A549 (cell line): ENCODE data around the gene C19orf47. TPM values are rescaled to one million over a fixed set of nuclear protein-coding genes. Genes with fewer than 3 reads are reported as not detected.

ENCODE experiments used
- ATAC-seq, 2 experiments: fragments of 200-7000 bp in 1 of 2; fragments of >200 bp in 1 of 2; cut with Nextera tagmentation in 1 of 2; cut with Tn5 transposase in 1 of 2; 3 replicates each; pipeline versions ENCODE4 v1.8.0 to v1.9.1; 2018 to 2020; ENCODE audit warnings: mild to moderate bottlenecking in 1 of 2, moderate library complexity in 1 of 2
- CTCF ChIA-PET: fragments of 300-600 bp; sonication (Branson Sonifier 250); formaldehyde crosslinking; extraction: SDS; loops from one replicate; lab custom pipeline; 2021; ENCODE audit warnings: antibody characterized with exemption, inconsistent platforms; lab: Yijun Ruan, JAX
- POLR2A ChIA-PET: fragments of 350-600 bp; formaldehyde crosslinking; extraction: SDS; loops from one replicate; lab custom pipeline; 2021; ENCODE audit warnings: antibody characterized with exemption, inconsistent platforms; lab: Yijun Ruan, JAX
- DNase-seq, 2 experiments: peaks; one replicate each; pipeline versions ENCODE4 v3.0.0 to v3.0.0-alpha.2; 2011 to 2016; ENCODE audit warnings: low read depth in 1 of 2, low spot score in 1 of 2
- FAIRE-seq: peaks from 2 replicates; lab custom pipeline; 2011; peaks lifted over from hg19 to GRCh38; lab: Jason Lieb, UNC
- H3K27ac ChIP-seq, 2 experiments: fragments of >200 bp; sonication (Bioruptor Twin); formaldehyde crosslinking; 3 replicates each; pipeline ENCODE4 v1.5.1; 2016 to 2017
- H3K4me1 ChIP-seq: fragments of >200 bp; sonication (Bioruptor Twin); formaldehyde crosslinking; 3 replicates; pipeline ENCODE4 v1.6.1; 2016
- H3K4me2 ChIP-seq: fragments of >200 bp; sonication (Bioruptor Twin); formaldehyde crosslinking; 3 replicates; pipeline ENCODE4 v1.6.1; 2016
- H3K4me3 ChIP-seq: fragments of >200 bp; sonication (Bioruptor Twin); formaldehyde crosslinking; 3 replicates; pipeline ENCODE4 v1.5.1; 2016
- H3K9me3 ChIP-seq: fragments of >200 bp; sonication (Bioruptor Twin); formaldehyde crosslinking; 3 replicates; pipeline ENCODE4 v1.6.1; 2016
- BHLHE40 ChIP-seq: IDR thresholded peaks from 2 replicates; pipeline ENCODE4 v1.6.1; 2012; ENCODE audit warnings: low read depth, low read length, inconsistent platforms
- CBX2 ChIP-seq: fragments of 200-600 bp; sonication (generic); IDR thresholded peaks from 2 replicates; pipeline ENCODE4 v1.6.1; 2016; ENCODE audit warnings: low read depth, mild to moderate bottlenecking, borderline replicate concordance
- CHD2 ChIP-seq: fragments of 150-350 bp; IDR thresholded peaks from 2 replicates; pipeline ENCODE4 v1.6.1; 2014; ENCODE audit warnings: low read length; ENCODE audit not compliant: partially characterized antibody
- EP300 ChIP-seq, 2 experiments: fragments of >200 bp; sonication (Bioruptor Twin); formaldehyde crosslinking; IDR thresholded peaks; 2 replicates in 1 of 2; 3 replicates in 1 of 2; pipeline ENCODE4 v1.6.1; 2016 to 2017
- FOSB ChIP-seq: fragments of 250-450 bp; sonication (Bioruptor Pico); IDR thresholded peaks from 2 replicates; pipeline ENCODE4 v1.5.0; 2020; ENCODE audit warnings: mild to moderate bottlenecking, moderate library complexity
- FOSL2 ChIP-seq, 2 experiments: fragments of 450-650 bp in 1 of 2; fragments of >200 bp in 1 of 2; sonication (Bioruptor Twin) in 1 of 2; formaldehyde crosslinking; IDR thresholded peaks; 2 replicates each; pipeline versions ENCODE4 v1.5.0 to v1.6.1; 2016 to 2020; ENCODE audit warnings: mild to moderate bottlenecking in 1 of 2, moderate library complexity in 1 of 2
- FOXS1 ChIP-seq: fragments of 250-450 bp; sonication (Bioruptor Pico); IDR thresholded peaks from 2 replicates; pipeline ENCODE4 v1.5.0; 2020; ENCODE audit warnings: mild to moderate bottlenecking, moderate library complexity
- HDAC2 ChIP-seq: fragments of 200-600 bp; sonication (generic); IDR thresholded peaks from 2 replicates; pipeline ENCODE4 v1.6.1; 2016
- HOXB13 ChIP-seq: fragments of 250-450 bp; sonication (Bioruptor Pico); IDR thresholded peaks from 2 replicates; pipeline ENCODE4 v1.5.0; 2020; ENCODE audit warnings: low read depth, mild to moderate bottlenecking, moderate library complexity
- JUN ChIP-seq, 2 experiments: fragments of >200 bp; sonication (Bioruptor Twin); formaldehyde crosslinking; IDR thresholded peaks; 2 replicates in 1 of 2; 3 replicates in 1 of 2; pipeline ENCODE4 v1.6.1; 2016 to 2017
- KDM5A ChIP-seq: fragments of 200-600 bp; sonication (generic); IDR thresholded peaks from 2 replicates; pipeline ENCODE4 v1.6.1; 2016; ENCODE audit warnings: antibody characterized with exemption, mild to moderate bottlenecking
- MAFK ChIP-seq: fragments of 450-650 bp; IDR thresholded peaks from 2 replicates; pipeline ENCODE4 v1.6.1; 2014; ENCODE audit not compliant: partially characterized antibody
- MYC ChIP-seq: IDR thresholded peaks from 2 replicates; pipeline ENCODE4 v1.6.1; 2012; ENCODE audit warnings: mild to moderate bottlenecking, inconsistent platforms, low read length, improper control_type of control experiment, borderline replicate concordance
- NPAS2 ChIP-seq: fragments of 250-450 bp; sonication (Bioruptor Pico); IDR thresholded peaks from 2 replicates; pipeline ENCODE4 v1.8.0; 2022; ENCODE audit warnings: mild to moderate bottlenecking, moderate library complexity, borderline replicate concordance
- NR3C1 ChIP-seq: fragments of >200 bp; sonication (Bioruptor Twin); formaldehyde crosslinking; IDR thresholded peaks from 3 replicates; pipeline ENCODE4 v1.6.1; 2017
- RAD21 ChIP-seq, 2 experiments: fragments of >200 bp in 1 of 2; sonication (Bioruptor Twin) in 1 of 2; formaldehyde crosslinking in 1 of 2; IDR thresholded peaks in 1 of 2; conservative IDR thresholded peaks in 1 of 2; 2 replicates in 1 of 2; 3 replicates in 1 of 2; pipeline ENCODE4 v1.6.1; 2012 to 2018; ENCODE audit warnings: inconsistent platforms in 1 of 2
- RCOR1 ChIP-seq: fragments of 150-350 bp; IDR thresholded peaks from 2 replicates; pipeline ENCODE4 v1.6.1; 2014; ENCODE audit warnings: antibody characterized with exemption, low read length, low read depth
- RNF2 ChIP-seq: fragments of 200-600 bp; sonication (generic); IDR thresholded peaks from 2 replicates; pipeline ENCODE4 v1.6.1; 2016; ENCODE audit warnings: low read depth, mild to moderate bottlenecking, antibody characterized with exemption, moderate library complexity, borderline replicate concordance
- SREBF2 ChIP-seq: fragments of 450-650 bp; IDR thresholded peaks from 2 replicates; pipeline ENCODE4 v1.6.1; 2014; ENCODE audit warnings: mild to moderate bottlenecking, moderate library complexity
- TFCP2L1 ChIP-seq: fragments of 250-450 bp; sonication (Bioruptor Pico); IDR thresholded peaks from 2 replicates; pipeline ENCODE4 v1.5.0; 2021; ENCODE audit warnings: mild to moderate bottlenecking
- ZC3H11A ChIP-seq: fragments of 450-650 bp; IDR thresholded peaks from 2 replicates; pipeline ENCODE4 v1.6.1; 2014; ENCODE audit warnings: antibody characterized with exemption, mild to moderate bottlenecking
- ZFP36 ChIP-seq: fragments of 450-650 bp; IDR thresholded peaks from 2 replicates; pipeline ENCODE4 v1.6.1; 2014; ENCODE audit warnings: borderline replicate concordance; ENCODE audit not compliant: partially characterized antibody
- ZNF302 ChIP-seq: fragments of 250-450 bp; sonication (Bioruptor Pico); IDR thresholded peaks from 2 replicates; pipeline ENCODE4 v1.9.0; 2021; ENCODE audit warnings: inconsistent platforms, mild to moderate bottlenecking, moderate library complexity
- WGBS: methylation state at CpG from one replicate; pipeline ENCODE4 v1.1.6; 2017; ENCODE audit errors: missing lambda C conversion rate; 5-methylcytosine and 5-hydroxymethylcytosine counted together
- polyA plus RNA-seq, 4 experiments: library from polyadenylated mRNA; depleted of rRNA in 3 of 4; stranded (reverse); fragments of >200 nt; fragmentation: RNase III in 1 of 4; extraction: RNeasy Plus Mini Kit Qiagen cat#74134 plus additional on column Dnase treatment in 1 of 4; gene quantifications; 2 replicates in 3 of 4; 3 replicates in 1 of 4; pipeline ENCODE4 v1.2.3, GENCODE V29; 2011 to 2017
- TF ChIP-seq, protein P1 (sequence below): fragments of >200 bp; sonication (Bioruptor Twin); formaldehyde crosslinking; IDR thresholded peaks from 3 replicates; pipeline ENCODE4 v1.5.1; 2016
- TF ChIP-seq, protein P2 (sequence below): fragments of >200 bp; sonication (Bioruptor Twin); formaldehyde crosslinking; IDR thresholded peaks from 2 replicates; pipeline ENCODE4 v1.6.1; 2016
- TF ChIP-seq, protein P3 (sequence below): fragments of 150-350 bp; IDR thresholded peaks from 2 replicates; pipeline ENCODE4 v1.6.1; 2014; ENCODE audit warnings: low read depth, mild to moderate bottlenecking, low read length
- TF ChIP-seq, protein P4 (sequence below): IDR thresholded peaks from 2 replicates; pipeline ENCODE4 v1.6.1; 2012; ENCODE audit warnings: low read depth, borderline replicate concordance
- TF ChIP-seq, protein P5 (sequence below): fragments of >200 bp; sonication (Bioruptor Twin); formaldehyde crosslinking; IDR thresholded peaks from 3 replicates; pipeline ENCODE4 v1.6.1; 2016
- TF ChIP-seq, protein P6 (sequence below): fragments of 450-650 bp; IDR thresholded peaks from 2 replicates; pipeline ENCODE4 v1.6.1; 2014; ENCODE audit warnings: antibody characterized with exemption
- TF ChIP-seq, protein P7 (sequence below): IDR thresholded peaks from 2 replicates; pipeline ENCODE4 v1.6.1; 2012
- TF ChIP-seq, protein P8 (sequence below): fragments of 250-450 bp; sonication (Bioruptor Pico); IDR thresholded peaks from 2 replicates; pipeline ENCODE4 v1.5.0; 2021; ENCODE audit warnings: mild to moderate bottlenecking, moderate library complexity, borderline replicate concordance

C19orf47 gene
- polyA plus RNA-seq, 2 of the 4 experiments (the other 2 are of a cell fraction): 25.7 to 39.8 TPM

DNA sequence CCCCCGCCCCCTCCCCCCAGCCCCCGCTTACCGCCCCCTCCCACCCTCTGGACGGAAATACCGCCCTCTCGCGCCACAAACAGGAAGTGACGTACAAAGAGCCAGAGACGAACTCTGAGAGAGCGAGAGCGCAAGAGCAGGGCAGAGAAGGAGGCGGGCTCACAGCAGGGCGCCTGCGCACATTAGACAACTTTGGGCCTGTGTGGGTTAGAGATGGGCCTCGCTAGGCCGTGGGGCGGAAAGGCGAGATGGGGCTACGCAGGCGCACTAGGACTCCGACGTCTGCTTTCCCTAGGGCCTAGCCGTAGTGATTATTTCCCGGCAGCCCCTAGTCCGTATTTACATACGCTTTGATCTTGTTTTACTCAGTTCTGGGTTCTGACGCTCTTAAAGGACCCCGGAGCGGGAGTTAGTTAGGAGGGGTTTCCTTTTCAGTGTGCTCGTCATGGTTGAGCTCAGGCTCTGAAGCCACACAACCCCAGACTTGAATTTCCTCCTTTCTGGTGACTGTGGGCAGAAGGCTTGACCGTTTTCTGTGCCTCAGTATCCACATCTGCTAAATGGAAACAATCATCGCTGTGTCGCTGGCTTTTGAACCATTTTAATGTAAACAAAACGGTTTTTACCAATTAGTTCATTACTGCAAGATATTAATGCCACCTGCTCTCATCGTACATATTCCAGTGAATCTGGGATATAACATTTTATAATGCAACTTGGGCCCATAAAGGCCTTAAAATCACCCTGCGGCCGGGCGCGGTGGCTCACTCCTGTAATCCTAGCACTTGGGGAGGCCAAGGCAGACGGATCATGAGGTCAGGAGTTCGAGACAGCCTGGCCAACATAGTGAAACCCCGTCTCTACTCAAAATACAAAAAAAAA lies 62.6 kb downstream of the C19orf47 start:
- POLR2A ChIA-PET: interaction anchor here (0.6 kb wide), 1 partner anchor 107 kb away, joined by 6 read pairs; no protein-coding TSS in a partner anchor
- Histone ChIP-seq H3K9me3 (no peaks in the 10 kb centered on the region), H3K4me3 (peak overlapping the region; percentile 86), H3K4me1 (peaks cover 17% of the 10 kb centered on the region), H3K27ac (peak overlapping the region; percentile 78 to 90), H3K4me2 (peak overlapping the region; percentile 73)
- 21% methylated on average over 42 of the region's 42 CpGs for WGBS
- ATAC-seq (peak; percentile 86 to 95), FAIRE-seq (peak; percentile 99), DNase-seq (peak; percentile 100)
- CTCF ChIA-PET: interaction anchor here (0.9 to 10.0 kb wide), 3 partner anchors 20 to 244 kb away, joined by 3 to 61 read pairs (median 4); no protein-coding TSS in a partner anchor
- TF ChIP-seq, protein P1, sequence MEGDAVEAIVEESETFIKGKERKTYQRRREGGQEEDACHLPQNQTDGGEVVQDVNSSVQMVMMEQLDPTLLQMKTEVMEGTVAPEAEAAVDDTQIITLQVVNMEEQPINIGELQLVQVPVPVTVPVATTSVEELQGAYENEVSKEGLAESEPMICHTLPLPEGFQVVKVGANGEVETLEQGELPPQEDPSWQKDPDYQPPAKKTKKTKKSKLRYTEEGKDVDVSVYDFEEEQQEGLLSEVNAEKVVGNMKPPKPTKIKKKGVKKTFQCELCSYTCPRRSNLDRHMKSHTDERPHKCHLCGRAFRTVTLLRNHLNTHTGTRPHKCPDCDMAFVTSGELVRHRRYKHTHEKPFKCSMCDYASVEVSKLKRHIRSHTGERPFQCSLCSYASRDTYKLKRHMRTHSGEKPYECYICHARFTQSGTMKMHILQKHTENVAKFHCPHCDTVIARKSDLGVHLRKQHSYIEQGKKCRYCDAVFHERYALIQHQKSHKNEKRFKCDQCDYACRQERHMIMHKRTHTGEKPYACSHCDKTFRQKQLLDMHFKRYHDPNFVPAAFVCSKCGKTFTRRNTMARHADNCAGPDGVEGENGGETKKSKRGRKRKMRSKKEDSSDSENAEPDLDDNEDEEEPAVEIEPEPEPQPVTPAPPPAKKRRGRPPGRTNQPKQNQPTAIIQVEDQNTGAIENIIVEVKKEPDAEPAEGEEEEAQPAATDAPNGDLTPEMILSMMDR: no peak
- TF ChIP-seq FOXS1 (no peak), HDAC2 (peak; percentile 97), FOSL2 (IDR thresholded peaks at IDR 0.05) (no peak), FOSL2 (CRISPR knock-in tag; IDR thresholded peaks at IDR 0.05) (peak; percentile 23; the same call in 1 of the 2 replicates), ZFP36 (no peak), KDM5A (no peak), NPAS2 (CRISPR knock-in tag) (no peak), MYC (no peak; the same call in 1 of the 2 replicates), RAD21 (conservative IDR thresholded peaks at IDR 0.05 in 1 of 2, IDR thresholded peaks at IDR 0.05 in 1 of 2) (no peak), CHD2 (no peak), TFCP2L1 (CRISPR knock-in tag) (no peak), RNF2 (no peak), ZNF302 (no peak), HOXB13 (CRISPR knock-in tag) (peak; percentile 73; the same call in 1 of the 2 replicates), NR3C1 (no peak), BHLHE40 (no peak), ZC3H11A (no peak), CBX2 (no peak), RCOR1 (peak; percentile 37; the same call in 1 of the 2 replicates), FOSB (no peak), SREBF2 (no peak), EP300 (IDR thresholded peaks at IDR 0.05) (no peak), JUN (IDR thresholded peaks at IDR 0.05) (peak in 1 of 2 experiments; percentile 47; a peak in 3 of 5 replicates), MAFK (no peak)
- TF ChIP-seq, protein P2, sequence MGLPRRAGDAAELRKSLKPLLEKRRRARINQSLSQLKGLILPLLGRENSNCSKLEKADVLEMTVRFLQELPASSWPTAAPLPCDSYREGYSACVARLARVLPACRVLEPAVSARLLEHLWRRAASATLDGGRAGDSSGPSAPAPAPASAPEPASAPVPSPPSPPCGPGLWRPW: no peak
- TF ChIP-seq, protein P3, sequence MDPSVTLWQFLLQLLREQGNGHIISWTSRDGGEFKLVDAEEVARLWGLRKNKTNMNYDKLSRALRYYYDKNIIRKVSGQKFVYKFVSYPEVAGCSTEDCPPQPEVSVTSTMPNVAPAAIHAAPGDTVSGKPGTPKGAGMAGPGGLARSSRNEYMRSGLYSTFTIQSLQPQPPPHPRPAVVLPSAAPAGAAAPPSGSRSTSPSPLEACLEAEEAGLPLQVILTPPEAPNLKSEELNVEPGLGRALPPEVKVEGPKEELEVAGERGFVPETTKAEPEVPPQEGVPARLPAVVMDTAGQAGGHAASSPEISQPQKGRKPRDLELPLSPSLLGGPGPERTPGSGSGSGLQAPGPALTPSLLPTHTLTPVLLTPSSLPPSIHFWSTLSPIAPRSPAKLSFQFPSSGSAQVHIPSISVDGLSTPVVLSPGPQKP: no peak
- TF ChIP-seq, protein P4, sequence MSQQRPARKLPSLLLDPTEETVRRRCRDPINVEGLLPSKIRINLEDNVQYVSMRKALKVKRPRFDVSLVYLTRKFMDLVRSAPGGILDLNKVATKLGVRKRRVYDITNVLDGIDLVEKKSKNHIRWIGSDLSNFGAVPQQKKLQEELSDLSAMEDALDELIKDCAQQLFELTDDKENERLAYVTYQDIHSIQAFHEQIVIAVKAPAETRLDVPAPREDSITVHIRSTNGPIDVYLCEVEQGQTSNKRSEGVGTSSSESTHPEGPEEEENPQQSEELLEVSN: no peak; the same call in 1 of the 2 replicates
- TF ChIP-seq, protein P5, sequence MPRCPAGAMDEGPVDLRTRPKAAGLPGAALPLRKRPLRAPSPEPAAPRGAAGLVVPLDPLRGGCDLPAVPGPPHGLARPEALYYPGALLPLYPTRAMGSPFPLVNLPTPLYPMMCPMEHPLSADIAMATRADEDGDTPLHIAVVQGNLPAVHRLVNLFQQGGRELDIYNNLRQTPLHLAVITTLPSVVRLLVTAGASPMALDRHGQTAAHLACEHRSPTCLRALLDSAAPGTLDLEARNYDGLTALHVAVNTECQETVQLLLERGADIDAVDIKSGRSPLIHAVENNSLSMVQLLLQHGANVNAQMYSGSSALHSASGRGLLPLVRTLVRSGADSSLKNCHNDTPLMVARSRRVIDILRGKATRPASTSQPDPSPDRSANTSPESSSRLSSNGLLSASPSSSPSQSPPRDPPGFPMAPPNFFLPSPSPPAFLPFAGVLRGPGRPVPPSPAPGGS: peak; percentile 61; the same call in 2 of the 3 replicates
- TF ChIP-seq, protein P6, sequence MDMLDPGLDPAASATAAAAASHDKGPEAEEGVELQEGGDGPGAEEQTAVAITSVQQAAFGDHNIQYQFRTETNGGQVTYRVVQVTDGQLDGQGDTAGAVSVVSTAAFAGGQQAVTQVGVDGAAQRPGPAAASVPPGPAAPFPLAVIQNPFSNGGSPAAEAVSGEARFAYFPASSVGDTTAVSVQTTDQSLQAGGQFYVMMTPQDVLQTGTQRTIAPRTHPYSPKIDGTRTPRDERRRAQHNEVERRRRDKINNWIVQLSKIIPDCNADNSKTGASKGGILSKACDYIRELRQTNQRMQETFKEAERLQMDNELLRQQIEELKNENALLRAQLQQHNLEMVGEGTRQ: no peak
- TF ChIP-seq, protein P7, sequence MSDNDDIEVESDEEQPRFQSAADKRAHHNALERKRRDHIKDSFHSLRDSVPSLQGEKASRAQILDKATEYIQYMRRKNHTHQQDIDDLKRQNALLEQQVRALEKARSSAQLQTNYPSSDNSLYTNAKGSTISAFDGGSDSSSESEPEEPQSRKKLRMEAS: peak; percentile 67; the same call in 1 of the 2 replicates
- TF ChIP-seq, protein P8, sequence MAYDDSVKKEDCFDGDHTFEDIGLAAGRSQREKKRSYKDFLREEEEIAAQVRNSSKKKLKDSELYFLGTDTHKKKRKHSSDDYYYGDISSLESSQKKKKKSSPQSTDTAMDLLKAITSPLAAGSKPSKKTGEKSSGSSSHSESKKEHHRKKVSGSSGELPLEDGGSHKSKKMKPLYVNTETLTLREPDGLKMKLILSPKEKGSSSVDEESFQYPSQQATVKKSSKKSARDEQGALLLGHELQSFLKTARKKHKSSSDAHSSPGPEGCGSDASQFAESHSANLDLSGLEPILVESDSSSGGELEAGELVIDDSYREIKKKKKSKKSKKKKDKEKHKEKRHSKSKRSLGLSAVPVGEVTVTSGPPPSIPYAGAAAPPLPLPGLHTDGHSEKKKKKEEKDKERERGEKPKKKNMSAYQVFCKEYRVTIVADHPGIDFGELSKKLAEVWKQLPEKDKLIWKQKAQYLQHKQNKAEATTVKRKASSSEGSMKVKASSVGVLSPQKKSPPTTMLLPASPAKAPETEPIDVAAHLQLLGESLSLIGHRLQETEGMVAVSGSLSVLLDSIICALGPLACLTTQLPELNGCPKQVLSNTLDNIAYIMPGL (CRISPR knock-in tag): no peak
